HG02973 (cell line): ENCODE data around the gene STK33.

ENCODE experiments used
- ATAC-seq: cut with Tn5 transposase; IDR thresholded peaks from one replicate; pipeline ENCODE4 v1.9.1; 2021; ENCODE audit warnings: moderate library complexity; ENCODE audit not compliant: unreplicated experiment

STK33 gene

GRCh38 chr11:8604078-8604723 lies 10.2 kb upstream of the STK33 start:
- ATAC-seq = peak; percentile 89

- peak; percentile 13 for ATAC-seq
Observed at GRCh38 chr11:8603696-8604077, 9.7 kb upstream of the STK33 start.

GRCh38 chr11:8601376-8602133 lies 7.5 kb upstream of the STK33 start:
- no peak for ATAC-seq

GRCh38 chr11:8598506-8598905 lies 4.5 kb upstream of the STK33 start:
- no peak for ATAC-seq

- ATAC-seq = no peak
Observed at GRCh38 chr11:8597182-8597581, 3.2 kb upstream of the STK33 start.

- ATAC-seq = no peak
Observed at GRCh38 chr11:8596504-8597046, 2.5 kb upstream of the STK33 start.

GRCh38 chr11:8593455-8593854 lies 573 bp downstream of the STK33 start:
- peak; percentile 34 for ATAC-seq

- no peak for ATAC-seq
Observed at GRCh38 chr11:8587915-8588314, 6.1 kb downstream of the STK33 start.

- ATAC-seq = no peak
Observed at GRCh38 chr11:8586805-8587204, 7.2 kb downstream of the STK33 start.

- no peak for ATAC-seq
Observed at GRCh38 chr11:8586184-8586583, 7.8 kb downstream of the STK33 start.

GRCh38 chr11:8584511-8584910 lies 9.5 kb downstream of the STK33 start:
- no peak for ATAC-seq

- ATAC-seq = no peak
Observed at GRCh38 chr11:8584082-8584481, 9.9 kb downstream of the STK33 start.

- no peak for ATAC-seq
Observed at GRCh38 chr11:8581300-8581699, 12.7 kb downstream of the STK33 start.

- no peak for ATAC-seq
Observed at GRCh38 chr11:8577791-8578581, 16.0 kb downstream of the STK33 start.

GRCh38 chr11:8574798-8575197 lies 19.2 kb downstream of the STK33 start:
- no peak for ATAC-seq

GRCh38 chr11:8573777-8574176 lies 20.3 kb downstream of the STK33 start:
- no peak for ATAC-seq

- ATAC-seq = no peak
Observed at GRCh38 chr11:8567602-8568198, 26.3 kb downstream of the STK33 start.

- no peak for ATAC-seq
Observed at GRCh38 chr11:8566613-8567210, 27.3 kb downstream of the STK33 start.

GRCh38 chr11:8564526-8564925 lies 29.5 kb downstream of the STK33 start:
- ATAC-seq = no peak

- ATAC-seq = no peak
Observed at GRCh38 chr11:8561461-8561860, 32.6 kb downstream of the STK33 start.

- no peak for ATAC-seq
Observed at GRCh38 chr11:8558436-8558835, 35.6 kb downstream of the STK33 start.
